H9 (cell line): ENCODE measurements around the gene IQCB1. TPM values are rescaled to one million over a fixed set of nuclear protein-coding genes. Genes with fewer than 3 reads are reported as not detected.

Experiments used
- DNase-seq: peaks from one replicate; pipeline ENCODE4 v3.0.0-alpha.2; 2017
- H2AFZ ChIP-seq: one replicate; pipeline ENCODE4 v1.6.1; 2013; ENCODE audit warnings: mild to moderate bottlenecking, low read length, control low read depth, moderate library complexity
- H2AK5ac ChIP-seq: 2 replicates; pipeline ENCODE4 v1.6.1; 2013; ENCODE audit warnings: low read length, control low read depth, mixed read lengths; ENCODE audit not compliant: insufficient read length
- H2BK120ac ChIP-seq: one replicate; pipeline ENCODE4 v1.6.1; 2013; ENCODE audit warnings: low read depth, mild to moderate bottlenecking, low read length, control low read depth, inconsistent platforms; ENCODE audit not compliant: poor library complexity, severe bottlenecking
- H2BK12ac ChIP-seq: 2 replicates; pipeline ENCODE4 v1.6.1; 2013; ENCODE audit warnings: low read length, control low read depth, mixed read lengths, low read depth; ENCODE audit not compliant: insufficient read length
- H2BK15ac ChIP-seq: 2 replicates; pipeline ENCODE4 v1.6.1; 2013; ENCODE audit warnings: low read depth, low read length, control low read depth
- H2BK20ac ChIP-seq: one replicate; pipeline ENCODE4 v1.6.1; 2013; ENCODE audit warnings: low read depth, mild to moderate bottlenecking, low read length, control low read depth, inconsistent platforms; ENCODE audit not compliant: poor library complexity, severe bottlenecking
- H2BK5ac ChIP-seq: 2 replicates; pipeline ENCODE4 v1.6.1; 2013; ENCODE audit warnings: low read length, control low read depth, mixed read lengths; ENCODE audit not compliant: insufficient read length
- H3K14ac ChIP-seq: 2 replicates; pipeline ENCODE4 v1.6.1; 2013; ENCODE audit warnings: low read length, control low read depth; ENCODE audit not compliant: insufficient read depth
- H3K18ac ChIP-seq: 2 replicates; pipeline ENCODE4 v1.6.1; 2013; ENCODE audit warnings: low read depth, mild to moderate bottlenecking, mixed read lengths, low read length, control low read depth; ENCODE audit not compliant: insufficient read length
- H3K23ac ChIP-seq: 2 replicates; pipeline ENCODE4 v1.6.1; 2013; ENCODE audit warnings: low read length, control low read depth, mixed read lengths, low read depth; ENCODE audit not compliant: insufficient read length
- H3K23me2 ChIP-seq: 2 replicates; pipeline ENCODE4 v1.6.1; 2013; ENCODE audit warnings: low read depth, mild to moderate bottlenecking, mixed read lengths, low read length, control low read depth; ENCODE audit not compliant: insufficient read length, poor library complexity, severe bottlenecking
- H3K27ac ChIP-seq: 2 replicates; pipeline ENCODE4 v1.5.1; 2013; ENCODE audit warnings: low read length, control low read depth, mixed read lengths, low read depth; ENCODE audit not compliant: insufficient read length
- H3K27me3 ChIP-seq: 2 replicates; pipeline ENCODE4 v1.6.1; 2013; ENCODE audit warnings: low read length, control low read depth, inconsistent platforms; ENCODE audit not compliant: insufficient read depth
- H3K4ac ChIP-seq: 2 replicates; pipeline ENCODE4 v1.6.1; 2013; ENCODE audit warnings: low read depth, mild to moderate bottlenecking, control low read depth, inconsistent platforms, low read length, moderate library complexity
- H3K4me1 ChIP-seq: 2 replicates; pipeline ENCODE4 v1.6.1; 2013; ENCODE audit warnings: low read length, control low read depth, inconsistent platforms; ENCODE audit not compliant: insufficient read depth
- H3K4me2 ChIP-seq: 2 replicates; pipeline ENCODE4 v1.6.1; 2013; ENCODE audit warnings: low read length, control low read depth, mixed read lengths; ENCODE audit not compliant: insufficient read length, insufficient read depth
- H3K56ac ChIP-seq: 2 replicates; pipeline ENCODE4 v1.6.1; 2013; ENCODE audit warnings: low read depth, mild to moderate bottlenecking, mixed read lengths, low read length, control low read depth; ENCODE audit not compliant: insufficient read length
- H3K79me1 ChIP-seq: 2 replicates; pipeline ENCODE4 v1.6.1; 2013; ENCODE audit warnings: low read depth, mild to moderate bottlenecking, moderate library complexity, low read length, control low read depth, inconsistent platforms; ENCODE audit not compliant: insufficient read depth, poor library complexity, severe bottlenecking
- H3K79me2 ChIP-seq: 2 replicates; pipeline ENCODE4 v1.6.1; 2013; ENCODE audit warnings: low read length, control low read depth, inconsistent platforms; ENCODE audit not compliant: insufficient read depth
- H3K9ac ChIP-seq: 2 replicates; pipeline ENCODE4 v1.6.1; 2013; ENCODE audit warnings: low read length, control low read depth, mixed read lengths; ENCODE audit not compliant: insufficient read length; ENCODE audit errors: extremely low read depth
- H3K9me3 ChIP-seq: one replicate; pipeline ENCODE4 v1.6.1; 2013; ENCODE audit warnings: low read depth, low read length, inconsistent platforms; ENCODE audit not compliant: control insufficient read depth
- H3T11ph ChIP-seq: one replicate; pipeline ENCODE4 v1.6.1; 2013; ENCODE audit warnings: mild to moderate bottlenecking, low read length, control low read depth, inconsistent platforms
- H4K20me1 ChIP-seq: one replicate; pipeline ENCODE4 v1.6.1; 2013; ENCODE audit not compliant: control insufficient read depth, insufficient read length, insufficient read depth
- H4K5ac ChIP-seq: 2 replicates; pipeline ENCODE4 v1.6.1; 2013; ENCODE audit warnings: low read depth, mild to moderate bottlenecking, mixed read lengths, low read length, control low read depth; ENCODE audit not compliant: insufficient read length
- H4K8ac ChIP-seq: replicated peaks from 2 replicates; pipeline ENCODE4 v1.6.1; 2013; ENCODE audit warnings: low read length, control low read depth, mixed read lengths, low read depth; ENCODE audit not compliant: insufficient read length
- H4K91ac ChIP-seq: 2 replicates; pipeline ENCODE4 v1.6.1; 2013; ENCODE audit warnings: low read depth, mild to moderate bottlenecking, moderate library complexity, mixed read lengths, low read length, control low read depth; ENCODE audit not compliant: insufficient read length
- H3K27ac Mint-ChIP-seq, 3 experiments: 2 replicates in 2 of 3; 3 replicates in 1 of 3; pipeline ENCODE4 v1.8.0; 2020 to 2021; ENCODE audit warnings: mixed read lengths in 3 of 3, mild to moderate bottlenecking in 1 of 3, moderate library complexity in 1 of 3
- H3K27me3 Mint-ChIP-seq: 2 replicates; pipeline ENCODE4 v1.8.0; 2021; ENCODE audit warnings: low read depth, mild to moderate bottlenecking, moderate library complexity, mixed read lengths
- H3K36me3 Mint-ChIP-seq, 3 experiments: 2 replicates in 2 of 3; 3 replicates in 1 of 3; pipeline ENCODE4 v1.8.0; 2020 to 2021; ENCODE audit warnings: low read depth in 3 of 3, mixed read lengths in 3 of 3; ENCODE audit not compliant: insufficient read depth in 1 of 3
- H3K4me1 Mint-ChIP-seq, 2 experiments: 2 replicates each; pipeline ENCODE4 v1.8.0; 2020; ENCODE audit warnings: mixed read lengths in 2 of 2
- H3K4me3 Mint-ChIP-seq, 2 experiments: 2 replicates in 1 of 2; 3 replicates in 1 of 2; pipeline ENCODE4 v1.8.0; 2020 to 2021; ENCODE audit warnings: mild to moderate bottlenecking in 2 of 2, mixed read lengths in 2 of 2, moderate library complexity in 1 of 2
- H3K9me3 Mint-ChIP-seq, 2 experiments: 2 replicates in 1 of 2; 3 replicates in 1 of 2; pipeline ENCODE4 v1.8.0; 2020; ENCODE audit warnings: mild to moderate bottlenecking in 2 of 2, mixed read lengths in 2 of 2, moderate library complexity in 1 of 2
- CTCF ChIP-seq: fragments of 200-600 bp; sonication (generic); conservative IDR thresholded peaks from 3 replicates; pipeline ENCODE4 v1.8.0; 2021; ENCODE audit warnings: antibody characterized with exemption, mild to moderate bottlenecking
- WGBS: extraction: QIAGEN DNeasy Blood & Tissue Kit; methylation state at CpG from one replicate; pipeline ENCODE4 v1.1.7; 2013; ENCODE audit warnings: missing lambda C conversion rate, low lambda C conversion rate, mixed read lengths; ENCODE audit not compliant: insufficient read length; ENCODE audit errors: extremely low coverage; 5-methylcytosine and 5-hydroxymethylcytosine counted together
- total RNA-seq: library from RNA; stranded (reverse); gene quantifications from 2 replicates; pipeline ENCODE4 v1.2.1, GENCODE V29; 2021

IQCB1 gene
- total RNA-seq, 1 experiment from 2014 or later, result 35.8 TPM

DNA sequence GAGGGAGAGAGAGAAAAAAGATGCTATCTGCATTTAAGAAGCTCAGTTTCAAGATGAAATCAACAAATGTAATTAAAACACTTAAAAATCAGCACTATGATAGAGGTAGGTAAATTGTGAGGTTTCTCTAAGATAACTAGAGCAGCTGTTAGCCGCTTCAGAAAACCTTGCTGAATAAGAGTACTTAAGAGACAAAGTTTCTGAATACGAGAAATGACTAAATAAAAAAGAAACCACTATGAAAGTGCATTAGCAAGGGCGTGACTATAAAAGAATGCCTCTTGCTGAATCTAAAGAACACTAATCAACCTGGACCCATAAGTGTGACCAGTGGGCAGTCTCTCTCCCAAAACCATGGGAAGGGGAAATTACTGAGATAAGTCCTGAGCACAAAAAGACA, 41.8 kb downstream of the IQCB1 start:
- H2BK120ac ChIP-seq, result no peak overlapping the region
- H2BK5ac ChIP-seq, result no peak overlapping the region
- no peak overlapping the region for H3K56ac ChIP-seq
- H3K4me1 ChIP-seq, result no peaks in the 10 kb centered on the region
- no peaks in the 10 kb centered on the region for H4K20me1 ChIP-seq
- H3K79me1 ChIP-seq, result no peaks in the 10 kb centered on the region
- WGBS, result no CpG with 5 or more reads among the region's 3 CpGs
- H3K36me3 Mint-ChIP-seq, result peaks cover 14 to 36% (median 32%) of the 10 kb centered on the region in 3 experiments; a peak in 6 of 7 replicates
- no peak overlapping the region for H4K91ac ChIP-seq
- H3K23me2 ChIP-seq, result no peaks in the 10 kb centered on the region
- H3K27ac Mint-ChIP-seq, result peak overlapping the region in 1 of 3 experiments; percentile 78; a peak in 1 of 7 replicates
- no peak overlapping the region for H2AFZ ChIP-seq
- no peak overlapping the region for H3K23ac ChIP-seq
- no peak overlapping the region for H4K5ac ChIP-seq
- no peak overlapping the region for H3K14ac ChIP-seq
- H3K27me3 ChIP-seq, result no peaks in the 10 kb centered on the region
- TF ChIP-seq CTCF, result no peak
- no peak overlapping the region for H3K27ac ChIP-seq
- no peaks in the 10 kb centered on the region for H3K9me3 ChIP-seq
- no peaks in the 10 kb centered on the region for H3K79me2 ChIP-seq
- no peak overlapping the region for H3K18ac ChIP-seq
- no peak overlapping the region for H3T11ph ChIP-seq
- H4K8ac ChIP-seq, result no peak overlapping the region
- no peak overlapping the region for H3K4ac ChIP-seq
- no peak overlapping the region for H2BK20ac ChIP-seq
- no peaks in the 10 kb centered on the region for H3K4me1 Mint-ChIP-seq
- H3K27me3 Mint-ChIP-seq, result no peaks in the 10 kb centered on the region
- H2BK15ac ChIP-seq, result no peak overlapping the region
- no peak overlapping the region for H3K9ac ChIP-seq
- DNase-seq, result no peak
- H3K9me3 Mint-ChIP-seq, result no peaks in the 10 kb centered on the region
- no peak overlapping the region for H3K4me2 ChIP-seq
- H3K4me3 Mint-ChIP-seq, result no peak overlapping the region
- no peak overlapping the region for H2AK5ac ChIP-seq
- H2BK12ac ChIP-seq, result no peak overlapping the region
